WTC11 (cell line): ENCODE data around the gene SAMMSON. TPM values are rescaled to one million over a fixed set of nuclear protein-coding genes. Genes with fewer than 3 reads are reported as not detected.

Experiments used
- ATAC-seq: fragments of 200-7000 bp; cut with Tn5 transposase; 2 replicates; pipeline ENCODE4 v1.10.0; 2021; ENCODE audit warnings: mild to moderate bottlenecking, moderate library complexity
- CTCF ChIA-PET: fragments of 300-600 bp; sonication (Branson Sonifier 250); formaldehyde crosslinking; loops from one replicate; lab custom pipeline; 2021; ENCODE audit warnings: antibody characterized with exemption; lab: Charles Lee
- POLR2A ChIA-PET: fragments of 350-600 bp; sonication (Branson Sonifier 250); formaldehyde crosslinking; loops from one replicate; lab custom pipeline; 2021; ENCODE audit warnings: antibody characterized with exemption; lab: Charles Lee
- DNase-seq: peaks from one replicate; pipeline ENCODE4 v3.0.0; 2021; ENCODE audit warnings: low spot score
- H3K27ac Mint-ChIP-seq: 2 replicates; pipeline ENCODE4 v1.8.0; 2021; ENCODE audit warnings: mixed read lengths
- H3K27me3 Mint-ChIP-seq: 2 replicates; pipeline ENCODE4 v1.8.0; 2021; ENCODE audit warnings: low read depth, mild to moderate bottlenecking, moderate library complexity, mixed read lengths
- H3K36me3 Mint-ChIP-seq: 2 replicates; pipeline ENCODE4 v1.8.0; 2021; ENCODE audit warnings: mixed read lengths
- H3K4me1 Mint-ChIP-seq: 2 replicates; pipeline ENCODE4 v1.8.0; 2022; ENCODE audit warnings: mixed read lengths
- H3K4me3 Mint-ChIP-seq: 2 replicates; pipeline ENCODE4 v1.8.0; 2021; ENCODE audit warnings: mild to moderate bottlenecking, moderate library complexity, mixed read lengths
- H3K9me3 Mint-ChIP-seq: 2 replicates; pipeline ENCODE4 v1.8.0; 2021; ENCODE audit warnings: mixed read lengths
- AFF4 ChIP-seq: sonication (generic); formaldehyde crosslinking; IDR thresholded peaks from 2 replicates; pipeline ENCODE4 v1.8.1; 2023; ENCODE audit warnings: mild to moderate bottlenecking, missing genetic modification reagents, borderline replicate concordance
- CREM ChIP-seq: sonication (generic); formaldehyde crosslinking; IDR thresholded peaks from 2 replicates; pipeline ENCODE4 v1.8.1; 2022; ENCODE audit warnings: mild to moderate bottlenecking, missing genetic modification reagents, moderate library complexity
- EMX1 ChIP-seq: fragments of 250-450 bp; sonication (Bioruptor Pico); IDR thresholded peaks from 2 replicates; pipeline ENCODE4 v1.8.0; 2021; ENCODE audit warnings: mild to moderate bottlenecking
- ETV6 ChIP-seq: sonication (generic); formaldehyde crosslinking; IDR thresholded peaks from 2 replicates; pipeline ENCODE4 v1.8.1; 2022; ENCODE audit warnings: mild to moderate bottlenecking, missing genetic modification reagents
- FOXJ3 ChIP-seq: sonication (generic); formaldehyde crosslinking; IDR thresholded peaks from 2 replicates; pipeline ENCODE4 v1.9.0; 2021; ENCODE audit warnings: missing genetic modification reagents, mild to moderate bottlenecking, borderline replicate concordance
- FOXK1 ChIP-seq: sonication (generic); formaldehyde crosslinking; IDR thresholded peaks from 2 replicates; pipeline ENCODE4 v1.8.0; 2022; ENCODE audit warnings: mild to moderate bottlenecking, moderate library complexity, missing genetic modification reagents
- GRHL2 ChIP-seq: fragments of 250-450 bp; sonication (Bioruptor Pico); IDR thresholded peaks from 2 replicates; pipeline ENCODE4 v1.8.0; 2022; ENCODE audit warnings: mild to moderate bottlenecking, moderate library complexity; ENCODE audit not compliant: insufficient replicate concordance, severe bottlenecking
- IRF2 ChIP-seq: sonication (generic); formaldehyde crosslinking; IDR thresholded peaks from 2 replicates; pipeline ENCODE4 v1.8.0; 2022; ENCODE audit warnings: low read depth, missing genetic modification reagents, borderline replicate concordance
- NFE2L1 ChIP-seq: sonication (generic); formaldehyde crosslinking; IDR thresholded peaks from 2 replicates; pipeline ENCODE4 v1.8.1; 2023; ENCODE audit warnings: missing genetic modification reagents
- NR3C1 ChIP-seq: sonication (generic); formaldehyde crosslinking; conservative IDR thresholded peaks from 2 replicates; pipeline ENCODE4 v1.8.1; 2023; ENCODE audit warnings: low read depth, mild to moderate bottlenecking, missing genetic modification reagents
- OVOL2 ChIP-seq: fragments of 250-450 bp; sonication (Bioruptor Pico); IDR thresholded peaks from 2 replicates; pipeline ENCODE4 v1.9.0; 2021; ENCODE audit warnings: mild to moderate bottlenecking, borderline replicate concordance
- PRRX2 ChIP-seq: fragments of 250-450 bp; sonication (Bioruptor Pico); IDR thresholded peaks from 2 replicates; pipeline ENCODE4 v1.8.0; 2021; ENCODE audit warnings: mild to moderate bottlenecking
- RORB ChIP-seq: fragments of 250-450 bp; sonication (Bioruptor Pico); IDR thresholded peaks from 2 replicates; pipeline ENCODE4 v1.9.0; 2021; ENCODE audit warnings: mild to moderate bottlenecking
- SMAD3 ChIP-seq: sonication (generic); formaldehyde crosslinking; IDR thresholded peaks from 2 replicates; pipeline ENCODE4 v1.8.0; 2022; ENCODE audit warnings: missing genetic modification reagents, mild to moderate bottlenecking, borderline replicate concordance
- TEAD4 ChIP-seq: sonication (generic); formaldehyde crosslinking; IDR thresholded peaks from 2 replicates; pipeline ENCODE4 v1.8.0; 2022; ENCODE audit warnings: mild to moderate bottlenecking, missing genetic modification reagents
- ZBTB21 ChIP-seq: sonication (generic); formaldehyde crosslinking; IDR thresholded peaks from 2 replicates; pipeline ENCODE4 v1.8.1; 2023; ENCODE audit warnings: mild to moderate bottlenecking, missing genetic modification reagents, borderline replicate concordance
- ZNF281 ChIP-seq: sonication (generic); formaldehyde crosslinking; IDR thresholded peaks from 2 replicates; pipeline ENCODE4 v1.8.0; 2023; ENCODE audit warnings: mild to moderate bottlenecking, missing genetic modification reagents
- ZSCAN18 ChIP-seq: fragments of 250-450 bp; sonication (Bioruptor Pico); IDR thresholded peaks from 2 replicates; pipeline ENCODE4 v2.1.2; 2022; ENCODE audit warnings: mild to moderate bottlenecking, moderate library complexity
- total RNA-seq: library from RNA; stranded (reverse); gene quantifications from 3 replicates; pipeline ENCODE4 v1.2.3, GENCODE V29; 2021
- TF ChIP-seq, protein P1 (sequence below): sonication (generic); formaldehyde crosslinking; IDR thresholded peaks from 2 replicates; pipeline ENCODE4 v1.8.1; 2022; ENCODE audit warnings: low read depth, mild to moderate bottlenecking, moderate library complexity, missing genetic modification reagents, borderline replicate concordance
- TF ChIP-seq, protein P2 (sequence below): sonication (generic); formaldehyde crosslinking; IDR thresholded peaks from 2 replicates; pipeline ENCODE4 v1.8.1; 2023; ENCODE audit warnings: mild to moderate bottlenecking, missing genetic modification reagents
- TF ChIP-seq, protein P3 (sequence below): sonication (generic); formaldehyde crosslinking; IDR thresholded peaks from 2 replicates; pipeline ENCODE4 v1.8.1; 2023; ENCODE audit warnings: mild to moderate bottlenecking, missing genetic modification reagents, moderate library complexity
- TF ChIP-seq, protein P4 (sequence below): sonication (generic); formaldehyde crosslinking; IDR thresholded peaks from 2 replicates; pipeline ENCODE4 v1.8.1; 2023; ENCODE audit warnings: mild to moderate bottlenecking, moderate library complexity, missing genetic modification reagents

The SAMMSON gene
- total RNA-seq, 1 experiment from 2014 or later, result 0.13 TPM

GRCh38 chr3:70112751-70113150 lies 113.2 kb downstream of the SAMMSON start:
- DNase-seq (no peak), ATAC-seq (no peak)
- Mint-ChIP-seq H3K4me1 (peaks cover 8% of the 10 kb centered on the region), H3K36me3 (no peaks in the 10 kb centered on the region), H3K4me3 (no peak overlapping the region), H3K27ac (no peak overlapping the region), H3K9me3 (no peaks in the 10 kb centered on the region), H3K27me3 (no peaks in the 10 kb centered on the region; the same call in 1 of the 2 replicates)
- ChIA-PET CTCF (no interaction called here), POLR2A (no interaction called here)
- no peak for TF ChIP-seq ETV6 (CRISPR knock-in tag)
- TF ChIP-seq PRRX2 (CRISPR knock-in tag), result no peak
- no peak for TF ChIP-seq ZNF281
- no peak for TF ChIP-seq SMAD3 (CRISPR knock-in tag)
- TF ChIP-seq, protein P1, sequence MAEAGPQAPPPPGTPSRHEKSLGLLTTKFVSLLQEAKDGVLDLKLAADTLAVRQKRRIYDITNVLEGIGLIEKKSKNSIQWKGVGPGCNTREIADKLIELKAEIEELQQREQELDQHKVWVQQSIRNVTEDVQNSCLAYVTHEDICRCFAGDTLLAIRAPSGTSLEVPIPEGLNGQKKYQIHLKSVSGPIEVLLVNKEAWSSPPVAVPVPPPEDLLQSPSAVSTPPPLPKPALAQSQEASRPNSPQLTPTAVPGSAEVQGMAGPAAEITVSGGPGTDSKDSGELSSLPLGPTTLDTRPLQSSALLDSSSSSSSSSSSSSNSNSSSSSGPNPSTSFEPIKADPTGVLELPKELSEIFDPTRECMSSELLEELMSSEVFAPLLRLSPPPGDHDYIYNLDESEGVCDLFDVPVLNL, result no peak
- TF ChIP-seq GRHL2 (CRISPR knock-in tag), result no peak
- TF ChIP-seq OVOL2 (CRISPR knock-in tag), result no peak
- TF ChIP-seq NR3C1 (CRISPR knock-in tag), result no peak
- no peak for TF ChIP-seq IRF2
- TF ChIP-seq RORB, result no peak

GRCh38 chr3:70114431-70114830 lies 114.9 kb downstream of the SAMMSON start:
- H3K4me3 Mint-ChIP-seq, result no peak overlapping the region
- no peaks in the 10 kb centered on the region; the same call in 1 of the 2 replicates for H3K27me3 Mint-ChIP-seq
- ChIA-PET POLR2A (no interaction called here), CTCF (interaction anchor here (0.7 to 0.8 kb wide), 3 partner anchors 8 to 195 kb away, joined by 3 read pairs; no protein-coding TSS in a partner anchor)
- ATAC-seq (no peak), DNase-seq (no peak)
- peaks cover 8% of the 10 kb centered on the region for H3K4me1 Mint-ChIP-seq
- no peaks in the 10 kb centered on the region for H3K9me3 Mint-ChIP-seq
- H3K36me3 Mint-ChIP-seq, result no peaks in the 10 kb centered on the region
- H3K27ac Mint-ChIP-seq, result no peak overlapping the region
- no peak for TF ChIP-seq ZSCAN18 (CRISPR knock-in tag)
- no peak for TF ChIP-seq AFF4 (CRISPR knock-in tag)
- TF ChIP-seq NFE2L1, result no peak
- no peak for TF ChIP-seq TEAD4 (CRISPR knock-in tag)
- TF ChIP-seq, protein P2, sequence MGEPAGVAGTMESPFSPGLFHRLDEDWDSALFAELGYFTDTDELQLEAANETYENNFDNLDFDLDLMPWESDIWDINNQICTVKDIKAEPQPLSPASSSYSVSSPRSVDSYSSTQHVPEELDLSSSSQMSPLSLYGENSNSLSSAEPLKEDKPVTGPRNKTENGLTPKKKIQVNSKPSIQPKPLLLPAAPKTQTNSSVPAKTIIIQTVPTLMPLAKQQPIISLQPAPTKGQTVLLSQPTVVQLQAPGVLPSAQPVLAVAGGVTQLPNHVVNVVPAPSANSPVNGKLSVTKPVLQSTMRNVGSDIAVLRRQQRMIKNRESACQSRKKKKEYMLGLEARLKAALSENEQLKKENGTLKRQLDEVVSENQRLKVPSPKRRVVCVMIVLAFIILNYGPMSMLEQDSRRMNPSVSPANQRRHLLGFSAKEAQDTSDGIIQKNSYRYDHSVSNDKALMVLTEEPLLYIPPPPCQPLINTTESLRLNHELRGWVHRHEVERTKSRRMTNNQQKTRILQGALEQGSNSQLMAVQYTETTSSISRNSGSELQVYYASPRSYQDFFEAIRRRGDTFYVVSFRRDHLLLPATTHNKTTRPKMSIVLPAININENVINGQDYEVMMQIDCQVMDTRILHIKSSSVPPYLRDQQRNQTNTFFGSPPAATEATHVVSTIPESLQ (CRISPR knock-in tag), result no peak
- TF ChIP-seq, protein P3, sequence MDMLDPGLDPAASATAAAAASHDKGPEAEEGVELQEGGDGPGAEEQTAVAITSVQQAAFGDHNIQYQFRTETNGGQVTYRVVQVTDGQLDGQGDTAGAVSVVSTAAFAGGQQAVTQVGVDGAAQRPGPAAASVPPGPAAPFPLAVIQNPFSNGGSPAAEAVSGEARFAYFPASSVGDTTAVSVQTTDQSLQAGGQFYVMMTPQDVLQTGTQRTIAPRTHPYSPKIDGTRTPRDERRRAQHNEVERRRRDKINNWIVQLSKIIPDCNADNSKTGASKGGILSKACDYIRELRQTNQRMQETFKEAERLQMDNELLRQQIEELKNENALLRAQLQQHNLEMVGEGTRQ (CRISPR knock-in tag), result no peak
- no peak for TF ChIP-seq ZBTB21
- TF ChIP-seq, protein P4, sequence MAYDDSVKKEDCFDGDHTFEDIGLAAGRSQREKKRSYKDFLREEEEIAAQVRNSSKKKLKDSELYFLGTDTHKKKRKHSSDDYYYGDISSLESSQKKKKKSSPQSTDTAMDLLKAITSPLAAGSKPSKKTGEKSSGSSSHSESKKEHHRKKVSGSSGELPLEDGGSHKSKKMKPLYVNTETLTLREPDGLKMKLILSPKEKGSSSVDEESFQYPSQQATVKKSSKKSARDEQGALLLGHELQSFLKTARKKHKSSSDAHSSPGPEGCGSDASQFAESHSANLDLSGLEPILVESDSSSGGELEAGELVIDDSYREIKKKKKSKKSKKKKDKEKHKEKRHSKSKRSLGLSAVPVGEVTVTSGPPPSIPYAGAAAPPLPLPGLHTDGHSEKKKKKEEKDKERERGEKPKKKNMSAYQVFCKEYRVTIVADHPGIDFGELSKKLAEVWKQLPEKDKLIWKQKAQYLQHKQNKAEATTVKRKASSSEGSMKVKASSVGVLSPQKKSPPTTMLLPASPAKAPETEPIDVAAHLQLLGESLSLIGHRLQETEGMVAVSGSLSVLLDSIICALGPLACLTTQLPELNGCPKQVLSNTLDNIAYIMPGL (CRISPR knock-in tag), result no peak
- TF ChIP-seq FOXJ3 (CRISPR knock-in tag), result no peak
- TF ChIP-seq EMX1 (CRISPR knock-in tag), result no peak
- no peak for TF ChIP-seq FOXK1 (CRISPR knock-in tag)
- TF ChIP-seq CREM (CRISPR knock-in tag), result no peak
